ENCODE measurements around the gene TGFBR3. TPM values are rescaled to one million over a fixed set of nuclear protein-coding genes. Genes with fewer than 3 reads are reported as not detected.

The TGFBR3 gene
- total and polyA plus RNA-seq, 2 of the 4 experiments (the other 2 are of a cell fraction) = 3.0 to 11.3 TPM

- no peak overlapping the region for H2BK15ac ChIP-seq (ENCODE audit: low read depth, low read length)
- ATAC-seq (ENCODE audit: low read depth) = no peak
- intact Hi-C loops (cut with micrococcal nuclease) = no loop called here
- no peak overlapping the region for H3K4me3 ChIP-seq (ENCODE audit: insufficient read depth, low read depth, low read length)
- no peak overlapping the region for H3K4me2 ChIP-seq (ENCODE audit: low read depth, low read length)
- WGBS, 2 experiments (ENCODE audit: extremely low coverage in 2 of 2, insufficient read length in 1 of 2) = no CpG with 5 or more reads among the region's 3 CpGs
- no peak for DNase-seq
- peaks cover 5% of the 10 kb centered on the region for H3K9me1 ChIP-seq (ENCODE audit: insufficient read depth, low read length)
- CTCF ChIA-PET = interaction anchor here (1.0 to 1.3 kb wide), 2 partner anchors 9 kb away, joined by 3 to 5 read pairs; no protein-coding TSS in a partner anchor
- H3K27me3 ChIP-seq (ENCODE audit: control insufficient read depth, insufficient read depth, low read length) = no peaks in the 10 kb centered on the region
- H3K18ac ChIP-seq (ENCODE audit: low read depth, low read length) = no peak overlapping the region
- no peaks in the 10 kb centered on the region for H3K9me3 ChIP-seq (ENCODE audit: control insufficient read depth, insufficient read depth, low read length)
- H4K8ac ChIP-seq (ENCODE audit: low read depth in 2 of 2, low read length in 2 of 2) = no peak overlapping the region
- POLR2A ChIA-PET (ENCODE audit: unreplicated experiment) = no interaction called here
- H2BK20ac ChIP-seq (ENCODE audit: low read depth, low read length) = no peak overlapping the region
- H4K5ac ChIP-seq (ENCODE audit: low read depth, low read length) = no peak overlapping the region
- no peak overlapping the region for H3K56ac ChIP-seq (ENCODE audit: extremely low read depth, insufficient read depth, low read length)
- no peak overlapping the region for H2BK5ac ChIP-seq (ENCODE audit: low read depth, low read length, poor library complexity, severe bottlenecking)
- no TSS peak for BruUV-seq (replicated peaks)
- H2AFZ ChIP-seq (replicated peaks; ENCODE audit: low read length, poor library complexity) = no peak overlapping the region
- peaks cover 0 to 6% of the 10 kb centered on the region in 2 experiments; a peak in 2 of 4 replicates for H3K79me1 ChIP-seq (ENCODE audit: low read depth in 1 of 2, low read length in 2 of 2)
- H3K14ac ChIP-seq (replicated peaks; ENCODE audit: low read depth, low read length) = no peak overlapping the region
- in situ Hi-C loops (cut with MboI; ENCODE audit: low sequenced_read_pairs) = no loop called here
- no peak overlapping the region for H2AK5ac ChIP-seq (ENCODE audit: low read depth, low read length)
- 0 out of 2 replicates have a peak, but pooled peaks cover 3% of the 10 kb centered on the region for H3K36me3 ChIP-seq (ENCODE audit: control insufficient read depth, insufficient read depth, low read length)
- H3K27ac ChIP-seq (ENCODE audit: insufficient read depth, low read length) = no peak overlapping the region
- H2AK9ac ChIP-seq (replicated peaks; ENCODE audit: low read depth, low read length, poor library complexity) = no peak overlapping the region
- dilution Hi-C loops (cut with HindIII; ENCODE audit: low sequenced_read_pairs, unreplicated experiment) = no loop called here
- H4K91ac ChIP-seq (ENCODE audit: insufficient read depth, low read depth, low read length) = no peak overlapping the region
- no peak overlapping the region for H2BK120ac ChIP-seq (ENCODE audit: low read depth, low read length)
- no peaks in the 10 kb centered on the region for H4K20me1 ChIP-seq (ENCODE audit: insufficient read depth, low read length)
- no peak overlapping the region for H3K4ac ChIP-seq (ENCODE audit: low read depth, low read length)
- no peak overlapping the region for H3K23ac ChIP-seq (ENCODE audit: low read depth, low read length)
- TF ChIP-seq MAFK (IDR thresholded peaks at IDR 0.05; ENCODE audit: low read depth, low read length) (no peak), CEBPB (IDR thresholded peaks at IDR 0.05; ENCODE audit: low read depth, low read length) (no peak), USF2 (IDR thresholded peaks at IDR 0.05; ENCODE audit: low read depth, low read length) (no peak), RAD21 (IDR thresholded peaks at IDR 0.05; ENCODE audit: low read length) (no peak), SMC3 (IDR thresholded peaks at IDR 0.05; ENCODE audit: low read depth, low read length) (no peak), RFX5 (IDR thresholded peaks at IDR 0.05; ENCODE audit: low read depth, low read length) (no peak), MXI1 (IDR thresholded peaks at IDR 0.05; ENCODE audit: borderline replicate concordance, low read depth, low read length) (no peak), RCOR1 (IDR thresholded peaks at IDR 0.05; ENCODE audit: insufficient replicate concordance, low read length) (no peak), CHD1 (IDR thresholded peaks at IDR 0.05; ENCODE audit: low read depth, low read length) (no peak), NFE2L2 (IDR thresholded peaks at IDR 0.05; ENCODE audit: low read depth, low read length) (no peak), ELK1 (IDR thresholded peaks at IDR 0.05; ENCODE audit: borderline replicate concordance, low read depth, low read length) (no peak), MAZ (IDR thresholded peaks at IDR 0.05; ENCODE audit: borderline replicate concordance, low read depth, low read length) (no peak), POLR2A (IDR thresholded peaks at IDR 0.05; ENCODE audit: low read depth, low read length) (no peak)
- no peak overlapping the region for H3K9ac ChIP-seq (ENCODE audit: low read depth, low read length)
- H3K4me1 ChIP-seq (ENCODE audit: control insufficient read depth, insufficient read depth, low read length) = peaks cover 8% of the 10 kb centered on the region
These were observed 31.0 kb downstream of the TGFBR3 start for GRCh38 chr1:91854852-91855534.
